ENCODE results near the gene WWOX.

GRCh38 chr16:78645657-78646056 is 546.2 kb downstream of the WWOX start:
- TF ChIP-seq CTCF (conservative IDR thresholded peaks at IDR 0.05) (no peak), EZH2 (IDR thresholded peaks at IDR 0.05; ENCODE audit: low read depth) (no peak)

Measured in PC-9 (cell line).